Kidney epithelial cell (primary cell): Measurements from ENCODE around the gene NEDD4L. TPM values are rescaled to one million over a fixed set of nuclear protein-coding genes. Genes with fewer than 3 reads are reported as not detected.

Source experiments
- DNase-seq: peaks from one replicate; pipeline ENCODE4 v3.0.0-alpha.2; 2010; ENCODE audit warnings: low read depth
- H3K27me3 ChIP-seq: 2 replicates; pipeline ENCODE4 v1.6.0; 2011; ENCODE audit warnings: low read length; ENCODE audit not compliant: control insufficient read depth, insufficient read depth
- H3K36me3 ChIP-seq: 2 replicates; pipeline ENCODE4 v1.5.1; 2011; ENCODE audit warnings: low read length; ENCODE audit not compliant: control insufficient read depth, insufficient read depth
- H3K4me3 ChIP-seq: 2 replicates; pipeline ENCODE4 v1.5.1; 2011; ENCODE audit warnings: low read depth, mild to moderate bottlenecking, control low read depth, low read length
- CTCF ChIP-seq: IDR thresholded peaks from 2 replicates; pipeline ENCODE4 v1.5.1; 2011; ENCODE audit warnings: mild to moderate bottlenecking, moderate library complexity, low read length, control low read depth, inconsistent platforms; ENCODE audit not compliant: insufficient read depth, poor library complexity, severe bottlenecking
- total RNA-seq: library from RNA; depleted of rRNA; stranded (reverse); fragments of >200 nt; gene quantifications from 2 replicates; pipeline ENCODE4 v1.2.3, GENCODE V29; 2015

The NEDD4L gene
- total RNA-seq, 1 donor from 2014 or later: 88.3 TPM

GRCh38 chr18:58051765-58052460 lies 7.9 kb downstream of the NEDD4L start:
- no peaks in the 10 kb centered on the region for H3K36me3 ChIP-seq
- no peak for DNase-seq
- no peak overlapping the region for H3K4me3 ChIP-seq
- no peaks in the 10 kb centered on the region for H3K27me3 ChIP-seq
- TF ChIP-seq CTCF: peak; percentile 37

GRCh38 chr18:58052960-58053359 lies 8.9 kb downstream of the NEDD4L start:
- no peak for TF ChIP-seq CTCF
- DNase-seq: no peak
- H3K27me3 ChIP-seq: no peaks in the 10 kb centered on the region
- no peak overlapping the region for H3K4me3 ChIP-seq
- H3K36me3 ChIP-seq: no peaks in the 10 kb centered on the region

- no peak overlapping the region for H3K4me3 ChIP-seq
- no peak for TF ChIP-seq CTCF
- no peak for DNase-seq
- H3K27me3 ChIP-seq: no peaks in the 10 kb centered on the region
- no peaks in the 10 kb centered on the region for H3K36me3 ChIP-seq
Measured at GRCh38 chr18:58054041-58054781, 10.2 kb downstream of the NEDD4L start.

- Histone ChIP-seq H3K27me3 (no peaks in the 10 kb centered on the region), H3K4me3 (no peak overlapping the region), H3K36me3 (no peaks in the 10 kb centered on the region)
- DNase-seq: no peak
- TF ChIP-seq CTCF: no peak
Measured at GRCh38 chr18:58055890-58056558, 12.0 kb downstream of the NEDD4L start.

- Histone ChIP-seq H3K36me3 (no peaks in the 10 kb centered on the region), H3K27me3 (no peaks in the 10 kb centered on the region), H3K4me3 (no peak overlapping the region)
- TF ChIP-seq CTCF: no peak
- no peak for DNase-seq
Measured at GRCh38 chr18:58056852-58057251, 12.8 kb downstream of the NEDD4L start.
